ENCODE measurements around the gene DNM1. TPM values are rescaled to one million over a fixed set of nuclear protein-coding genes. Genes with fewer than 3 reads are reported as not detected.

Gene DNM1
- total RNA-seq, 2 experiments from 2014 or later, result 0.36 to 0.59 TPM

DNA sequence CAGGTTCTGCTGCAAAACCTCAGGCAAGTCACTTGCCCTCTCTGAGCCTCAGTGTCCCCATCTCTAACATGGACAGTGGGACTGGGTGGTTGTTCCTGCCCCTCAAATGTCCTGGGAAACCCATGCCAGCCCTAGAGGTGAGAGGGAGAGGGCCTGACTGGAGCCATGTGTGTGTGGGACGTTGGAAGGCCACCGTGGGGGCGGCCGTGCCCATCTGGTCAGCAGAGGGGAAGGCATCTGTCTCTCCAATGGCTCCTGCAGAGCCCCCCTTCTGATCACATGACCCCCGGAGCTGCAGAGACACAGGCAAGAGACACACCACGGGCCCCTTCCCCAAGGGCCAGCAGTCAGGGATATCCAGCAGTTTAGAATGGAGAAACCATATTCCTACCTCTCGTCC is 1.7 kb downstream of the DNM1 start:
- no peak overlapping the region for H3K27ac Mint-ChIP-seq
- no peak for DNase-seq
- no peak overlapping the region for H3K4me3 Mint-ChIP-seq
- H3K36me3 Mint-ChIP-seq (ENCODE audit: low read depth), result no peaks in the 10 kb centered on the region
- H3K4me1 Mint-ChIP-seq (ENCODE audit: low read depth), result peaks cover 18% of the 10 kb centered on the region
- ChIA-PET CTCF (interaction anchor here (1.4 kb wide), 1 partner anchor 14 kb away, joined by 3 read pairs; no protein-coding TSS in a partner anchor), POLR2A (interaction anchor here (1.9 kb wide), 1 partner anchor 14 kb away, joined by 8 read pairs; the partner anchor contains the start of gene CIZ1)
- TF ChIP-seq, protein P1, sequence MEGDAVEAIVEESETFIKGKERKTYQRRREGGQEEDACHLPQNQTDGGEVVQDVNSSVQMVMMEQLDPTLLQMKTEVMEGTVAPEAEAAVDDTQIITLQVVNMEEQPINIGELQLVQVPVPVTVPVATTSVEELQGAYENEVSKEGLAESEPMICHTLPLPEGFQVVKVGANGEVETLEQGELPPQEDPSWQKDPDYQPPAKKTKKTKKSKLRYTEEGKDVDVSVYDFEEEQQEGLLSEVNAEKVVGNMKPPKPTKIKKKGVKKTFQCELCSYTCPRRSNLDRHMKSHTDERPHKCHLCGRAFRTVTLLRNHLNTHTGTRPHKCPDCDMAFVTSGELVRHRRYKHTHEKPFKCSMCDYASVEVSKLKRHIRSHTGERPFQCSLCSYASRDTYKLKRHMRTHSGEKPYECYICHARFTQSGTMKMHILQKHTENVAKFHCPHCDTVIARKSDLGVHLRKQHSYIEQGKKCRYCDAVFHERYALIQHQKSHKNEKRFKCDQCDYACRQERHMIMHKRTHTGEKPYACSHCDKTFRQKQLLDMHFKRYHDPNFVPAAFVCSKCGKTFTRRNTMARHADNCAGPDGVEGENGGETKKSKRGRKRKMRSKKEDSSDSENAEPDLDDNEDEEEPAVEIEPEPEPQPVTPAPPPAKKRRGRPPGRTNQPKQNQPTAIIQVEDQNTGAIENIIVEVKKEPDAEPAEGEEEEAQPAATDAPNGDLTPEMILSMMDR (IDR thresholded peaks at IDR 0.05), result no peak
- no peak for ATAC-seq
- H3K27me3 Mint-ChIP-seq, result peaks cover 9% of the 10 kb centered on the region
- intact Hi-C loops (cut with micrococcal nuclease), result no loop called here
- no peaks in the 10 kb centered on the region for H3K9me3 Mint-ChIP-seq

GRCh38 chr9:128205296-128205944 is 2.2 kb downstream of the DNM1 start:
- no peak for DNase-seq
- Mint-ChIP-seq H3K4me1 (ENCODE audit: low read depth) (peaks cover 18% of the 10 kb centered on the region), H3K27ac (no peak overlapping the region), H3K36me3 (ENCODE audit: low read depth) (no peaks in the 10 kb centered on the region), H3K4me3 (no peak overlapping the region), H3K9me3 (no peaks in the 10 kb centered on the region), H3K27me3 (peaks cover 9% of the 10 kb centered on the region)
- TF ChIP-seq, protein P1 (IDR thresholded peaks at IDR 0.05), result no peak
- ChIA-PET CTCF (interaction anchor here (1.4 kb wide), 1 partner anchor 13 kb away, joined by 3 read pairs; no protein-coding TSS in a partner anchor), POLR2A (no interaction called here)
- no peak for ATAC-seq
- intact Hi-C loops (cut with micrococcal nuclease), result no loop called here

DNA sequence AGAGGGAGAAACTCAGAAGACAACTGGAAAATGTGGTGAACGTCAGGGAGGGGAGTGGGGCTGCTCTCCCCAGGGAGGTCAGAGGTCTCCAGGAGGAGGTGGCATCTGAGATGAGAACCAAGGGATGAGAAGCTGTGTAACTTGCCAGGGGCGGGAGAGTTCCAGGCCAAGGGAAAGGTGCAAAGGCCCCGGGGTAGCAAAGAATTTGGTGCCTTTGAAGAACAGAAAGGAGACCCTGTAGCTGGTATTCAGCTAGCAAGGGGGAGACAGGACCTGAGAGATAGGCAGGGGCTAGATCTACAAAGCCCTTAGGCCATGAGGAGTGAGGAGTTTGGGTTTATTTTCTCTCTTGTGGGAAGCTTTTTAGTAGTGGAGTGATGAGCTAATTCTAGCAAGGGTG is 3.3 kb downstream of the DNM1 start:
- ATAC-seq (no peak), DNase-seq (no peak)
- intact Hi-C loops (cut with micrococcal nuclease), result no loop called here
- no peaks in the 10 kb centered on the region for H3K9me3 Mint-ChIP-seq
- CTCF ChIA-PET, result interaction anchor here (0.9 to 1.3 kb wide), 3 partner anchors 16 to 135 kb away, joined by 3 to 4 read pairs (median 4); partner anchors contain the start of gene CIZ1
- no peak overlapping the region for H3K27ac Mint-ChIP-seq
- H3K4me3 Mint-ChIP-seq, result no peak overlapping the region
- H3K36me3 Mint-ChIP-seq (ENCODE audit: low read depth), result no peaks in the 10 kb centered on the region
- POLR2A ChIA-PET, result interaction anchor here (1.0 to 1.7 kb wide), 4 partner anchors 9 to 135 kb away, joined by 3 to 4 read pairs (median 4); no protein-coding TSS in a partner anchor
- H3K27me3 Mint-ChIP-seq, result peaks cover 9% of the 10 kb centered on the region
- H3K4me1 Mint-ChIP-seq (ENCODE audit: low read depth), result peaks cover 18% of the 10 kb centered on the region
- TF ChIP-seq, protein P1 (IDR thresholded peaks at IDR 0.05), result no peak

- DNase-seq (no peak), ATAC-seq (no peak)
- ChIA-PET POLR2A (interaction anchor here (1.0 to 1.7 kb wide), 4 partner anchors 9 to 134 kb away, joined by 3 to 4 read pairs (median 4); no protein-coding TSS in a partner anchor), CTCF (interaction anchor here (0.9 to 1.3 kb wide), 4 partner anchors 16 to 134 kb away, joined by 3 to 4 read pairs (median 4); partner anchors contain the start of gene CIZ1)
- TF ChIP-seq, protein P1 (IDR thresholded peaks at IDR 0.05), result no peak
- intact Hi-C loops (cut with micrococcal nuclease), result no loop called here
- no peaks in the 10 kb centered on the region for H3K36me3 Mint-ChIP-seq (ENCODE audit: low read depth)
- no peak overlapping the region for H3K27ac Mint-ChIP-seq
- no peaks in the 10 kb centered on the region for H3K9me3 Mint-ChIP-seq
- H3K4me1 Mint-ChIP-seq (ENCODE audit: low read depth), result peaks cover 11% of the 10 kb centered on the region
- H3K4me3 Mint-ChIP-seq, result no peak overlapping the region
- H3K27me3 Mint-ChIP-seq, result peaks cover 9% of the 10 kb centered on the region
Measured at GRCh38 chr9:128206916-128207910, 4.0 kb downstream of the DNM1 start.

All from activated CD8-positive, alpha-beta T cell treated with anti-CD3 and anti-CD28 coated beads for 36 hours (primary cell).